ENCODE data around the gene PANK2. TPM values are rescaled to one million over a fixed set of nuclear protein-coding genes. Genes with fewer than 3 reads are reported as not detected.

The PANK2 gene
- total and polyA plus RNA-seq, 3 donors from 2014 or later: 57.9 to 71.2 (median 63.4) TPM

DNA sequence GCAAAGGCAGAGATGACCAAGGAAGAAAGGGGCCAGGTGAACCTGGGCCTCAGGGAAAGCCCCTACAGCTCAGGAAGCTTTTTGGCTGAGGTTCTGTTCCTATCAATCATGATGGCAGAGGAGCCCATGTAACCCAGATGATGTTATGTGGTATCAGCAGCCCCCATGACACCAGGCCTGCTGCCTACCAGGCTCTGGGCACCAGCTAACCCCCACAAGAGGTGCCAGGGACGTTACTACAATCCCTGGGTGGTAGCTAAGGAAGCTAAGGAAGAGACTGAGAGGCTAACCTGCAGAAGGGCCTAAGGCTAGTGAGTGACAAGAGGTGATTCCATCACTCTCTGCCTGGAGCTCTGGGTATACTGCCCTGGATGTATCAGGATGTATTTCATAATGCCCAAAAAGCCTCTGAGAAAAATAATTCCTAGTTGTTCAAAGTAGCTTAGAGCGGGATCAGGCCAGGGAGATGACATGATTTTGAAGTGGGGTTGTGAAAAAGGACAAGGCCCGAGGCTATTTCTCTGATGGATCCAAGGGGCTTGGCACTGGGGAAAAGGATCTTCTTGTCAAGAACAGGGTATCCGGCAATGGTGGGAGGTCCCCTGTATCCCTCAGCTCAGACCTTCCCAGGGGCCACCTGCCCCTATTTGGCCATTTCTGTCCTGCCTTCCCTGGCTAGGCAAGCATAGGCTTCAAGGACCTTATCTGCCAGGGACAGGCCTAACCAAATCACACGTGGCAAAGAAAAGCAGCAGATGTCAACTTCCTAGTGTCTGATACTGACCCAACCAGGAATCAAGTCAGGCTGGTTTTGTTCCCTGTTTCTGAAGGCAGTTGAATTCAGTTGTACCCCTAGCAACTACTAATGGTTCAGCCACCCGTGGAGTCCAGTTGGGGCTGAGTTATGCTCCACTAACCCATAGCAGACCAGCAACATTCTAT lies 41.3 kb downstream of the PANK2 start:
- TF ChIP-seq POLR2A (IDR thresholded peaks at IDR 0.05) (no peak), CTCF (IDR thresholded peaks at IDR 0.05) (no peak)
- H3K36me3 ChIP-seq (ENCODE audit: low read depth, missing control alignments): no peaks in the 10 kb centered on the region
- H3K9me3 ChIP-seq: no peaks in the 10 kb centered on the region
- no peaks in the 10 kb centered on the region for H3K27me3 ChIP-seq
- peaks cover 29% of the 10 kb centered on the region for H3K4me1 ChIP-seq
- H3K4me3 ChIP-seq: no peak overlapping the region
- intact Hi-C loops (cut with DNase I; ENCODE audit: low total_unique reads): no loop called here
- H3K27ac ChIP-seq: no peak overlapping the region
- 72 to 81% methylated on average over 6 of the region's 6 CpGs for WGBS, 2 donors
- DNase-seq: no peak

- H3K36me3 ChIP-seq (ENCODE audit: low read depth, missing control alignments): no peaks in the 10 kb centered on the region
- no peak for DNase-seq
- intact Hi-C loops (cut with DNase I; ENCODE audit: low total_unique reads): no loop called here
- H3K27ac ChIP-seq: peak overlapping the region in 1 of 2 donors; percentile 43
- no peak for TF ChIP-seq CTCF (IDR thresholded peaks at IDR 0.05)
- no peak for TF ChIP-seq POLR2A (IDR thresholded peaks at IDR 0.05)
- H3K4me3 ChIP-seq: no peak overlapping the region
- no peaks in the 10 kb centered on the region for H3K27me3 ChIP-seq
- WGBS, 2 donors: 58 to 66% methylated on average over 3 of the region's 3 CpGs
- H3K9me3 ChIP-seq: no peaks in the 10 kb centered on the region
- peaks cover 30% of the 10 kb centered on the region for H3K4me1 ChIP-seq
Observed at GRCh38 chr20:3931664-3932063, 42.5 kb downstream of the PANK2 start.

DNA sequence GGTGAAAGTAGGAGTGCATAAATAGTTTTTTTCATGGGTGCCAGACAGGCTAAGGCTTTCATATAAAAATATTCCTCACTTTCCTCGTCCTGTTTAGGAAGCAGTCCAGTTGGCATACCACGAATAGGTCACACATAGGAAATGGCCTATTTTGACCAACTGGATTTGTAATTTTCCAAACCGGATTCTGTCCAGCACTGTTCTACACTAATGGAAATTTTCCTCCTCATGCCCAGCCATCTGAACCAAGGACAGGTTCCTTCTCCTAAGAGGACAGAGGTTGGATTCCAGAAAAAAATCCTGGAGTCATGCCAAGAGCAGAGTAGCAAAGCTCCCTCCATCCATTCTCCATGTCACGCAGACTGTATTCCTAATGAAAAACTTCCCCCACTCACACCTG lies 43.1 kb downstream of the PANK2 start:
- no peaks in the 10 kb centered on the region for H3K9me3 ChIP-seq
- no peaks in the 10 kb centered on the region for H3K36me3 ChIP-seq (ENCODE audit: low read depth, missing control alignments)
- 53 to 64% methylated on average over 4 of the region's 4 CpGs for WGBS, 2 donors
- peaks cover 30% of the 10 kb centered on the region for H3K4me1 ChIP-seq
- intact Hi-C loops (cut with DNase I; ENCODE audit: low total_unique reads): no loop called here
- H3K27ac ChIP-seq: peak overlapping the region; percentile 22 to 43
- TF ChIP-seq CTCF (IDR thresholded peaks at IDR 0.05) (no peak), POLR2A (IDR thresholded peaks at IDR 0.05) (no peak)
- no peak overlapping the region for H3K4me3 ChIP-seq
- no peaks in the 10 kb centered on the region for H3K27me3 ChIP-seq
- no peak for DNase-seq

GRCh38 chr20:3932681-3933080 lies 43.5 kb downstream of the PANK2 start:
- peak overlapping the region; percentile 22 to 43 for H3K27ac ChIP-seq
- no peaks in the 10 kb centered on the region for H3K9me3 ChIP-seq
- no peak overlapping the region for H3K4me3 ChIP-seq
- intact Hi-C loops (cut with DNase I; ENCODE audit: low total_unique reads): no loop called here
- H3K36me3 ChIP-seq (ENCODE audit: low read depth, missing control alignments): no peaks in the 10 kb centered on the region
- no peak for TF ChIP-seq POLR2A (IDR thresholded peaks at IDR 0.05)
- no peak for TF ChIP-seq CTCF (IDR thresholded peaks at IDR 0.05)
- WGBS, 2 donors: 63 to 65% methylated on average over 6 of the region's 6 CpGs
- peaks cover 30% of the 10 kb centered on the region for H3K4me1 ChIP-seq
- H3K27me3 ChIP-seq: no peaks in the 10 kb centered on the region
- DNase-seq: no peak

All from testis (tissue), 3 donors.